Progenitor cell of endocrine pancreas (in vitro differentiated cells): ENCODE data around the gene E2F3. TPM values are rescaled to one million over a fixed set of nuclear protein-coding genes. Genes with fewer than 3 reads are reported as not detected.
A peak's percentile ranks its signal among the peaks of the same experiment; 100 is the strongest.

ENCODE experiments used
- DNase-seq: peaks from one replicate; pipeline ENCODE4 v3.0.0; 2021; ENCODE audit warnings: low spot score; ENCODE audit not compliant: unreplicated experiment
- H3K27ac Mint-ChIP-seq: 2 replicates; pipeline ENCODE4 v1.8.0; 2021; ENCODE audit warnings: mild to moderate bottlenecking, moderate library complexity, mixed read lengths
- H3K27me3 Mint-ChIP-seq: 2 replicates; pipeline ENCODE4 v1.8.0; 2021; ENCODE audit warnings: mixed read lengths
- H3K36me3 Mint-ChIP-seq: 2 replicates; pipeline ENCODE4 v1.8.0; 2022; ENCODE audit warnings: mixed read lengths; ENCODE audit not compliant: insufficient read depth
- H3K4me1 Mint-ChIP-seq: 2 replicates; pipeline ENCODE4 v1.8.0; 2021; ENCODE audit warnings: low read depth, mixed read lengths
- H3K4me3 Mint-ChIP-seq: 2 replicates; pipeline ENCODE4 v1.8.0; 2021; ENCODE audit warnings: low read depth, mild to moderate bottlenecking, moderate library complexity, mixed read lengths
- H3K9me3 Mint-ChIP-seq: 2 replicates; pipeline ENCODE4 v1.8.0; 2021; ENCODE audit warnings: low read depth, mixed read lengths
- CTCF ChIP-seq: fragments of 200-600 bp; sonication (generic); IDR thresholded peaks from one replicate; pipeline ENCODE4 v1.5.0; 2021; ENCODE audit warnings: antibody characterized with exemption, mild to moderate bottlenecking; ENCODE audit not compliant: unreplicated experiment
- total RNA-seq: library from RNA; stranded (reverse); gene quantifications from 2 replicates; pipeline ENCODE4 v1.2.1, GENCODE V29; 2021

Gene E2F3
- total RNA-seq, 1 donor from 2014 or later = 32.5 TPM

- H3K9me3 Mint-ChIP-seq = peaks cover 13% of the 10 kb centered on the region
- no peak for TF ChIP-seq CTCF
- no peak for DNase-seq
- H3K4me3 Mint-ChIP-seq = no peak overlapping the region
- peaks cover 1% of the 10 kb centered on the region for H3K4me1 Mint-ChIP-seq
- no peaks in the 10 kb centered on the region for H3K27me3 Mint-ChIP-seq
- H3K36me3 Mint-ChIP-seq = peaks cover 27% of the 10 kb centered on the region
- peak overlapping the region; percentile 33 for H3K27ac Mint-ChIP-seq
These were observed 45.5 kb downstream of the E2F3 start for GRCh38 chr6:20447157-20447556.

- Mint-ChIP-seq H3K9me3 (peaks cover 13% of the 10 kb centered on the region), H3K4me3 (no peak overlapping the region), H3K27ac (no peak overlapping the region), H3K4me1 (no peaks in the 10 kb centered on the region), H3K36me3 (peaks cover 27% of the 10 kb centered on the region), H3K27me3 (no peaks in the 10 kb centered on the region)
- DNase-seq = no peak
- no peak for TF ChIP-seq CTCF
These were observed 46.0 kb downstream of the E2F3 start for GRCh38 chr6:20447581-20448132.

GRCh38 chr6:20448828-20449227, 47.1 kb downstream of the E2F3 start:
- TF ChIP-seq CTCF = no peak
- no peak overlapping the region for H3K4me3 Mint-ChIP-seq
- H3K27ac Mint-ChIP-seq = peak overlapping the region; percentile 53
- peaks cover 4% of the 10 kb centered on the region for H3K4me1 Mint-ChIP-seq
- peaks cover 16% of the 10 kb centered on the region for H3K9me3 Mint-ChIP-seq
- no peaks in the 10 kb centered on the region for H3K27me3 Mint-ChIP-seq
- DNase-seq = no peak
- H3K36me3 Mint-ChIP-seq = peaks cover 30% of the 10 kb centered on the region

GRCh38 chr6:20454204-20454824, 52.6 kb downstream of the E2F3 start:
- H3K36me3 Mint-ChIP-seq = peaks cover 27% of the 10 kb centered on the region
- H3K27ac Mint-ChIP-seq = peak overlapping the region; percentile 84
- peaks cover 16% of the 10 kb centered on the region for H3K9me3 Mint-ChIP-seq
- H3K4me3 Mint-ChIP-seq = no peak overlapping the region
- no peaks in the 10 kb centered on the region for H3K27me3 Mint-ChIP-seq
- no peak for TF ChIP-seq CTCF
- peaks cover 20% of the 10 kb centered on the region for H3K4me1 Mint-ChIP-seq
- no peak for DNase-seq

- Mint-ChIP-seq H3K4me3 (no peak overlapping the region), H3K4me1 (peaks cover 20% of the 10 kb centered on the region), H3K27ac (no peak overlapping the region), H3K27me3 (no peaks in the 10 kb centered on the region), H3K9me3 (peaks cover 15% of the 10 kb centered on the region), H3K36me3 (peaks cover 27% of the 10 kb centered on the region)
- no peak for DNase-seq
- TF ChIP-seq CTCF = no peak
These were observed 53.7 kb downstream of the E2F3 start for GRCh38 chr6:20455251-20455940.
